ENCODE measurements around the gene ANKLE2. TPM values are rescaled to one million over a fixed set of nuclear protein-coding genes. Genes with fewer than 3 reads are reported as not detected.
"Not testable (repeated sequence)": the region's sequence is repeated elsewhere in the genome, so short reads cannot be mapped to it uniquely, and the experiment has no call there.

The ANKLE2 gene
- total and polyA plus RNA-seq, 10 of the 15 experiments (the other 5 are each of a cell fraction or from before 2014, with no cell fraction given), result 4.3 to 89.4 (median 53.0) TPM

GRCh38 chr12:132692030-132692429 lies 69.6 kb downstream of the ANKLE2 start:
- WGBS (ENCODE audit: insufficient coverage, insufficient replicate concordance, low lambda C conversion rate, missing lambda C conversion rate), result 100% methylated on average over 3 of the region's 3 CpGs
- H3K27ac ChIP-seq (ENCODE audit: control insufficient read depth, insufficient read depth); DNase-seq (ENCODE audit: low read depth, low spot score); RAD21 ChIA-PET (ENCODE audit: unreplicated experiment); H3K4me1 ChIP-seq (ENCODE audit: control insufficient read depth, insufficient read depth, low read length); in situ Hi-C loops (cut with MboI); BruUV-seq (replicated peaks); H3K4me2 ChIP-seq (ENCODE audit: control insufficient read depth, insufficient read depth); H3K27me3 ChIP-seq (replicated peaks in 1 of 2; ENCODE audit: control insufficient read depth in 2 of 2, insufficient read depth in 2 of 2, low read length in 1 of 2); POLR2A ChIA-PET; H3K9ac ChIP-seq (ENCODE audit: control insufficient read depth, insufficient read depth, low read length); ATAC-seq; H3K4me3 ChIP-seq; H4K20me1 ChIP-seq (ENCODE audit: control insufficient read depth, insufficient read depth); H2AFZ ChIP-seq (ENCODE audit: control insufficient read depth, low read depth, low read length); FAIRE-seq; H3K36me3 ChIP-seq (ENCODE audit: control insufficient read depth in 2 of 2, insufficient read depth in 2 of 2, low read length in 1 of 2); intact Hi-C loops (cut with micrococcal nuclease; ENCODE audit: unreplicated experiment); H3K9me3 ChIP-seq (replicated peaks; ENCODE audit: control insufficient read depth, insufficient read depth, low read length): not testable (repeated sequence)
- peaks cover 13% of the 10 kb centered on the region for H3K79me2 ChIP-seq (ENCODE audit: control insufficient read depth, insufficient read depth, low read length)
- ChIA-PET SMC1A (ENCODE audit: uncharacterized antibody, unreplicated experiment) (interaction anchor here (1.0 kb wide), 1 partner anchor 8 kb away, joined by 3 read pairs; no protein-coding TSS in a partner anchor), CTCF (interaction anchor here (1.3 kb wide), 1 partner anchor 16 kb away, joined by 3 read pairs; no protein-coding TSS in a partner anchor)

GRCh38 chr12:132690112-132690511 lies 71.5 kb downstream of the ANKLE2 start:
- no peak for DNase-seq (ENCODE audit: low read depth, low spot score)
- POLR2A ChIA-PET, result no interaction called here
- no peak for FAIRE-seq
- RAD21 ChIA-PET (ENCODE audit: unreplicated experiment), result no interaction called here
- Histone ChIP-seq H3K79me2 (ENCODE audit: control insufficient read depth, insufficient read depth, low read length) (peaks cover 32% of the 10 kb centered on the region), H3K27me3 (replicated peaks in 1 of 2; ENCODE audit: control insufficient read depth in 2 of 2, insufficient read depth in 2 of 2, low read length in 1 of 2) (no peaks in the 10 kb centered on the region), H3K4me1 (ENCODE audit: control insufficient read depth, insufficient read depth, low read length) (peaks cover 5% of the 10 kb centered on the region), H3K4me2 (ENCODE audit: control insufficient read depth, insufficient read depth) (no peak overlapping the region), H3K4me3 (no peak overlapping the region), H2AFZ (ENCODE audit: control insufficient read depth, low read depth, low read length) (no peak overlapping the region), H3K36me3 (ENCODE audit: control insufficient read depth in 2 of 2, insufficient read depth in 2 of 2, low read length in 1 of 2) (peaks cover 0 to 3% of the 10 kb centered on the region in 2 experiments; a peak in 3 of 4 replicates), H3K9me3 (replicated peaks; ENCODE audit: control insufficient read depth, insufficient read depth, low read length) (peaks cover 5% of the 10 kb centered on the region; the same call in 2 of the 3 replicates), H4K20me1 (ENCODE audit: control insufficient read depth, insufficient read depth) (no peaks in the 10 kb centered on the region), H3K27ac (ENCODE audit: control insufficient read depth, insufficient read depth) (no peak overlapping the region), H3K9ac (ENCODE audit: control insufficient read depth, insufficient read depth, low read length) (no peak overlapping the region)
- intact Hi-C loops (cut with micrococcal nuclease; ENCODE audit: unreplicated experiment), result no loop called here
- ATAC-seq, result no peak
- in situ Hi-C loops (cut with MboI), result no loop called here
- CTCF ChIA-PET, result no interaction called here
- TF ChIP-seq ZNF274 (IDR thresholded peaks at IDR 0.05; ENCODE audit: insufficient read depth, insufficient read length) (no peak), MLLT1 (IDR thresholded peaks at IDR 0.05) (peak; percentile 60; the same call in 1 of the 2 replicates)
- BruUV-seq (replicated peaks), result no TSS peak
- WGBS (ENCODE audit: insufficient coverage, insufficient replicate concordance, low lambda C conversion rate, missing lambda C conversion rate), result over 99% methylated on average over 9 of the region's 9 CpGs
- SMC1A ChIA-PET (ENCODE audit: uncharacterized antibody, unreplicated experiment), result no interaction called here
